H9 (cell line): ENCODE data around the gene GNA12. TPM values are rescaled to one million over a fixed set of nuclear protein-coding genes. Genes with fewer than 3 reads are reported as not detected.

Experiments
- DNase-seq: peaks from one replicate; pipeline ENCODE4 v3.0.0-alpha.2; 2017
- H2AFZ ChIP-seq: one replicate; pipeline ENCODE4 v1.6.1; 2013; ENCODE audit warnings: mild to moderate bottlenecking, low read length, control low read depth, moderate library complexity
- H2AK5ac ChIP-seq: 2 replicates; pipeline ENCODE4 v1.6.1; 2013; ENCODE audit warnings: low read length, control low read depth, mixed read lengths; ENCODE audit not compliant: insufficient read length
- H2BK120ac ChIP-seq: one replicate; pipeline ENCODE4 v1.6.1; 2013; ENCODE audit warnings: low read depth, mild to moderate bottlenecking, low read length, control low read depth, inconsistent platforms; ENCODE audit not compliant: poor library complexity, severe bottlenecking
- H2BK12ac ChIP-seq: 2 replicates; pipeline ENCODE4 v1.6.1; 2013; ENCODE audit warnings: low read length, control low read depth, mixed read lengths, low read depth; ENCODE audit not compliant: insufficient read length
- H2BK15ac ChIP-seq: 2 replicates; pipeline ENCODE4 v1.6.1; 2013; ENCODE audit warnings: low read depth, low read length, control low read depth
- H2BK20ac ChIP-seq: one replicate; pipeline ENCODE4 v1.6.1; 2013; ENCODE audit warnings: low read depth, mild to moderate bottlenecking, low read length, control low read depth, inconsistent platforms; ENCODE audit not compliant: poor library complexity, severe bottlenecking
- H2BK5ac ChIP-seq: 2 replicates; pipeline ENCODE4 v1.6.1; 2013; ENCODE audit warnings: low read length, control low read depth, mixed read lengths; ENCODE audit not compliant: insufficient read length
- H3K14ac ChIP-seq: 2 replicates; pipeline ENCODE4 v1.6.1; 2013; ENCODE audit warnings: low read length, control low read depth; ENCODE audit not compliant: insufficient read depth
- H3K18ac ChIP-seq: 2 replicates; pipeline ENCODE4 v1.6.1; 2013; ENCODE audit warnings: low read depth, mild to moderate bottlenecking, mixed read lengths, low read length, control low read depth; ENCODE audit not compliant: insufficient read length
- H3K23ac ChIP-seq: 2 replicates; pipeline ENCODE4 v1.6.1; 2013; ENCODE audit warnings: low read length, control low read depth, mixed read lengths, low read depth; ENCODE audit not compliant: insufficient read length
- H3K23me2 ChIP-seq: 2 replicates; pipeline ENCODE4 v1.6.1; 2013; ENCODE audit warnings: low read depth, mild to moderate bottlenecking, mixed read lengths, low read length, control low read depth; ENCODE audit not compliant: insufficient read length, poor library complexity, severe bottlenecking
- H3K27ac ChIP-seq: 2 replicates; pipeline ENCODE4 v1.5.1; 2013; ENCODE audit warnings: low read length, control low read depth, mixed read lengths, low read depth; ENCODE audit not compliant: insufficient read length
- H3K27me3 ChIP-seq: 2 replicates; pipeline ENCODE4 v1.6.1; 2013; ENCODE audit warnings: low read length, control low read depth, inconsistent platforms; ENCODE audit not compliant: insufficient read depth
- H3K4ac ChIP-seq: 2 replicates; pipeline ENCODE4 v1.6.1; 2013; ENCODE audit warnings: low read depth, mild to moderate bottlenecking, control low read depth, inconsistent platforms, low read length, moderate library complexity
- H3K4me1 ChIP-seq: 2 replicates; pipeline ENCODE4 v1.6.1; 2013; ENCODE audit warnings: low read length, control low read depth, inconsistent platforms; ENCODE audit not compliant: insufficient read depth
- H3K4me2 ChIP-seq: 2 replicates; pipeline ENCODE4 v1.6.1; 2013; ENCODE audit warnings: low read length, control low read depth, mixed read lengths; ENCODE audit not compliant: insufficient read length, insufficient read depth
- H3K56ac ChIP-seq: 2 replicates; pipeline ENCODE4 v1.6.1; 2013; ENCODE audit warnings: low read depth, mild to moderate bottlenecking, mixed read lengths, low read length, control low read depth; ENCODE audit not compliant: insufficient read length
- H3K79me1 ChIP-seq: 2 replicates; pipeline ENCODE4 v1.6.1; 2013; ENCODE audit warnings: low read depth, mild to moderate bottlenecking, moderate library complexity, low read length, control low read depth, inconsistent platforms; ENCODE audit not compliant: insufficient read depth, poor library complexity, severe bottlenecking
- H3K79me2 ChIP-seq: 2 replicates; pipeline ENCODE4 v1.6.1; 2013; ENCODE audit warnings: low read length, control low read depth, inconsistent platforms; ENCODE audit not compliant: insufficient read depth
- H3K9ac ChIP-seq: 2 replicates; pipeline ENCODE4 v1.6.1; 2013; ENCODE audit warnings: low read length, control low read depth, mixed read lengths; ENCODE audit not compliant: insufficient read length; ENCODE audit errors: extremely low read depth
- H3K9me3 ChIP-seq: one replicate; pipeline ENCODE4 v1.6.1; 2013; ENCODE audit warnings: low read depth, low read length, inconsistent platforms; ENCODE audit not compliant: control insufficient read depth
- H3T11ph ChIP-seq: one replicate; pipeline ENCODE4 v1.6.1; 2013; ENCODE audit warnings: mild to moderate bottlenecking, low read length, control low read depth, inconsistent platforms
- H4K20me1 ChIP-seq: one replicate; pipeline ENCODE4 v1.6.1; 2013; ENCODE audit not compliant: control insufficient read depth, insufficient read length, insufficient read depth
- H4K5ac ChIP-seq: 2 replicates; pipeline ENCODE4 v1.6.1; 2013; ENCODE audit warnings: low read depth, mild to moderate bottlenecking, mixed read lengths, low read length, control low read depth; ENCODE audit not compliant: insufficient read length
- H4K8ac ChIP-seq: replicated peaks from 2 replicates; pipeline ENCODE4 v1.6.1; 2013; ENCODE audit warnings: low read length, control low read depth, mixed read lengths, low read depth; ENCODE audit not compliant: insufficient read length
- H4K91ac ChIP-seq: 2 replicates; pipeline ENCODE4 v1.6.1; 2013; ENCODE audit warnings: low read depth, mild to moderate bottlenecking, moderate library complexity, mixed read lengths, low read length, control low read depth; ENCODE audit not compliant: insufficient read length
- H3K27ac Mint-ChIP-seq, 3 experiments: 2 replicates in 2 of 3; 3 replicates in 1 of 3; pipeline ENCODE4 v1.8.0; 2020 to 2021; ENCODE audit warnings: mixed read lengths in 3 of 3, mild to moderate bottlenecking in 1 of 3, moderate library complexity in 1 of 3
- H3K27me3 Mint-ChIP-seq: 2 replicates; pipeline ENCODE4 v1.8.0; 2021; ENCODE audit warnings: low read depth, mild to moderate bottlenecking, moderate library complexity, mixed read lengths
- H3K36me3 Mint-ChIP-seq, 3 experiments: 2 replicates in 2 of 3; 3 replicates in 1 of 3; pipeline ENCODE4 v1.8.0; 2020 to 2021; ENCODE audit warnings: low read depth in 3 of 3, mixed read lengths in 3 of 3; ENCODE audit not compliant: insufficient read depth in 1 of 3
- H3K4me1 Mint-ChIP-seq, 2 experiments: 2 replicates each; pipeline ENCODE4 v1.8.0; 2020; ENCODE audit warnings: mixed read lengths in 2 of 2
- H3K4me3 Mint-ChIP-seq, 2 experiments: 2 replicates in 1 of 2; 3 replicates in 1 of 2; pipeline ENCODE4 v1.8.0; 2020 to 2021; ENCODE audit warnings: mild to moderate bottlenecking in 2 of 2, mixed read lengths in 2 of 2, moderate library complexity in 1 of 2
- H3K9me3 Mint-ChIP-seq, 2 experiments: 2 replicates in 1 of 2; 3 replicates in 1 of 2; pipeline ENCODE4 v1.8.0; 2020; ENCODE audit warnings: mild to moderate bottlenecking in 2 of 2, mixed read lengths in 2 of 2, moderate library complexity in 1 of 2
- CTCF ChIP-seq: fragments of 200-600 bp; sonication (generic); conservative IDR thresholded peaks from 3 replicates; pipeline ENCODE4 v1.8.0; 2021; ENCODE audit warnings: antibody characterized with exemption, mild to moderate bottlenecking
- WGBS: extraction: QIAGEN DNeasy Blood & Tissue Kit; methylation state at CpG from one replicate; pipeline ENCODE4 v1.1.7; 2013; ENCODE audit warnings: missing lambda C conversion rate, low lambda C conversion rate, mixed read lengths; ENCODE audit not compliant: insufficient read length; ENCODE audit errors: extremely low coverage; 5-methylcytosine and 5-hydroxymethylcytosine counted together
- total RNA-seq: library from RNA; stranded (reverse); gene quantifications from 2 replicates; pipeline ENCODE4 v1.2.1, GENCODE V29; 2021

Gene GNA12
- total RNA-seq, 1 experiment from 2014 or later = 60.2 TPM

GRCh38 chr7:2873686-2874551, 29.8 kb upstream of the GNA12 start:
- Histone ChIP-seq H2BK120ac (no peak overlapping the region), H3K79me1 (no peaks in the 10 kb centered on the region), H3K23me2 (no peaks in the 10 kb centered on the region), H4K91ac (no peak overlapping the region), H3K23ac (no peak overlapping the region), H3K56ac (no peak overlapping the region), H4K20me1 (no peaks in the 10 kb centered on the region), H2BK12ac (no peak overlapping the region), H3K9me3 (no peaks in the 10 kb centered on the region), H3K27ac (peak overlapping the region; percentile 31), H3K14ac (no peak overlapping the region), H3K27me3 (no peaks in the 10 kb centered on the region), H2BK5ac (peak overlapping the region; percentile 97), H3K9ac (peak overlapping the region; percentile 58), H4K8ac (no peak overlapping the region), H3K4me1 (peaks cover 4% of the 10 kb centered on the region; the same call in 1 of the 2 replicates), H2BK15ac (no peak overlapping the region), H3K18ac (peak overlapping the region; percentile 95), H2AFZ (no peak overlapping the region), H2BK20ac (no peak overlapping the region), H2AK5ac (no peak overlapping the region), H4K5ac (peak overlapping the region; percentile 82), H3T11ph (peak overlapping the region; percentile 91), H3K4ac (no peak overlapping the region; the same call in 1 of the 2 replicates), H3K79me2 (no peaks in the 10 kb centered on the region), H3K4me2 (no peak overlapping the region)
- H3K27me3 Mint-ChIP-seq = no peaks in the 10 kb centered on the region
- no peak overlapping the region for H3K4me3 Mint-ChIP-seq
- H3K9me3 Mint-ChIP-seq = no peaks in the 10 kb centered on the region; a peak in 2 of 5 replicates
- peak overlapping the region; percentile 100 for H3K27ac Mint-ChIP-seq
- no CpG with 5 or more reads among the region's 7 CpGs for WGBS
- peak; percentile 94 for DNase-seq
- H3K36me3 Mint-ChIP-seq = no peaks in the 10 kb centered on the region
- no peak for TF ChIP-seq CTCF
- H3K4me1 Mint-ChIP-seq = peaks cover 20 to 46% of the 10 kb centered on the region in 2 experiments
